GM21737 (cell line): Measurements from ENCODE around the gene FABP1.

Source experiments
- ATAC-seq: cut with Tn5 transposase; IDR thresholded peaks from one replicate; pipeline ENCODE4 v1.9.1; 2021; ENCODE audit warnings: mild to moderate bottlenecking, moderate library complexity; ENCODE audit not compliant: unreplicated experiment

The FABP1 gene

GRCh38 chr2:88139203-88139702 is 11.4 kb upstream of the FABP1 start:
- ATAC-seq = no peak

DNA sequence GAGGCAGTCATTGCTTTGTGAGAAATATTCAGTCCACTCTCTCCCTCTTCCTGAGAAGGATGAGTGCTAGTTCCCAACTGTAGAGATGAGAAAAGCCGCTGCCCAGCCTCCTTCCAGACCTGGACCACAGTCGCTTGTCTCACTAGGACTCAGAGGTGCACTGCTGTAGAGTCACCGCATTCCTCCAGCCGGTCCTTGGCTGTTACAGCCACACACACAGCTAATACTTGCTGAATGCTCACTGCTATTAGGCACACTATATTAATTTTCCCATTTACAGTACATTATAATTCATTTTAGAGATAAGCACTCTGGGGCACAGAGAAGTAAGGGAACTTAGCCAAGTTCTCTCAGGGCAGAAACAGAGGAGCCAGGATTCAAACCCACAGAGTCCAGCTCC is 10.0 kb upstream of the FABP1 start:
- ATAC-seq = no peak

DNA sequence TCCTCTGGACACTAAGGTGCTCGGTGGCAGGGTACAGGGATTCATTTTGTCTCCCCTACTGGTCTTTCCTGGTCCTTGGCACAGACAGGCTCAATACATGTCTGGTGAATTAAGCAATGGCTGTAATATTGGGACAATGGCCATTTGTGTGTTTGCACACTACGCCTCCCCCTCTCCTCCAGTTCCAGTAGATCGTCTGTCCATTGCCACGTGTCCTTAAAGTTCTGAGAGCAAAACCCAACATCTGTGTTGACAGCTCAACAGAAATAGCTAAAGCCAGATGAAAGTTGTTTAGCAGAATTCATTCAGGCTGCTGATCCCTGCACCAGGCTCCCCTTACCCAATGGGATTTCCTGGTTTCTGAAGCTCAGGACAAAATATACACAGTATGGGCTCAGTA is 9.0 kb upstream of the FABP1 start:
- no peak for ATAC-seq

- no peak for ATAC-seq
Measured at GRCh38 chr2:88133875-88134274, 6.0 kb upstream of the FABP1 start.

GRCh38 chr2:88131999-88132368 is 4.1 kb upstream of the FABP1 start:
- no peak for ATAC-seq

GRCh38 chr2:88131201-88131998 is 3.5 kb upstream of the FABP1 start:
- no peak for ATAC-seq

DNA sequence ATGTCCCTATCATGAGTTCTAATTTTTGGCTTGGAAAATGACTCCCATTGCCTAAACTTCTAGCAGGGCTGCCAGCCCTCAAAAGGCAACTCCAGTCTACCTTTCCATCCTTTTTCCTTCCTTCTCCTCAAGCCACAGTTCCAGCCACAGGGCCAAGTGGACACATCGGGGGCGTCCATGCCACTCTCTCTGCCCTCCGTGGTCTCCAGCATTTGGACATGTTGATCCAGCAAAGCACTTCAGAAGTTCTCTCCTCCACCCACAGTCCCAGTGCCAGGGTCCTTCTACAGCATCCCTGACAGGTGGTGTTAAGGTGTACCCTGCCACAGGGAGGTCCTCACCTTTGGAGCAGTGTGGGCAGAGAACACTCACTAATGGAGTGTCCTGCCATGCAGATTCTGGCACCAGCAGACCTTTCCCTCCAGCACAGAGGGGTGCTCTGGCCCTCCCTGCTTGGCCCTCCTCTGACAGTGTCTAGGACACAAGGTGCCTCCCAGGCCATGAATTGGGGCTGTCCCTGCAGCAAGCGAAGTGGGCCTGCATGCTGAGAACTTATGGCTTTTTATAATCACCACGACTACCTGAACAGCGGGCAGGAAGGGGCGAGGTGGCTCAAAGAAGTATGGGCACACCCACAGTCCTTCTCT is 1.6 kb upstream of the FABP1 start:
- no peak for ATAC-seq

DNA sequence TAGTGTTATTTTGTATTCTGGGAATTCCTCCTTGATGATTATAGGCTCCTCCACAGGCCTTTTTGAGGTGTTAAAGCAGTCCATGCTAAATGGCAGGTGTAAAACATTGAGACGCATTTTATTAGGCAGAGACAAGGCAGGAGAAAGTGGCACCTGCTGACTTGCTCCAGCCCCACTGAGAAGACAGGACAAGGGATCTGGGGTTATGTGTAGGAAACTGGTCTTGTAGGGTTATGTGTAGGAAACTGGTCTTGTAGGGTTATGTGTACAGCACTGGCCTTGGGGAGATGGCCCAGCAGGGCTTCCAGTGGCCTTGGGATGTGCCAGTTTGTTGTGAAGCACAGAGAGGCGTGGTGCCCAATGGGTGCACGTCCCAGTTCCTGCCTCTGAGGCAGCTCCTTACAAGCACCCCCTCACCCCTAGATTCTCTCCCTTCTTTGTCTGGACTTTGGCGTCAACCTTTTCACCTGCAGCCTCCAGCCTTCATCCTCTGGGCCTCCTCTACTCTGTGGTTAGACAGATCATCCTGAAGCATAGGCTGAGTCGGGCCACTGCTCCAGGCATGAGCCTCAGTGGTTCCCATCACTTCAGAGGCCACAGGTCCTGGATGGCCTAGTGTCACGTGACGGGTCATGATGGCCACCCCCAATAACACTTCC is 921 bp upstream of the FABP1 start:
- ATAC-seq = no peak

DNA sequence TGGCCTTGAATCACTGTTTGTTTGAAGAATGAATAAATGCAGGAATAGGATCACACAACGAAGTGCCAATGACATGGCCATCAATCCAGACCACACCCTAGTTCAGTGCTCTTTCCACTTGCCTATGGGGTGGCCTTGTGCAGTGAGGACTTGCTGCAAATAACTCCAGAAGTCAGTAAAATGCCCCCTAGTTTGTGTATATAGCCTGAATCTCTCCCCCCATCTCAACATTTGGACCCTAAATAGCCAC is 299 bp downstream of the FABP1 start:
- ATAC-seq = no peak

DNA sequence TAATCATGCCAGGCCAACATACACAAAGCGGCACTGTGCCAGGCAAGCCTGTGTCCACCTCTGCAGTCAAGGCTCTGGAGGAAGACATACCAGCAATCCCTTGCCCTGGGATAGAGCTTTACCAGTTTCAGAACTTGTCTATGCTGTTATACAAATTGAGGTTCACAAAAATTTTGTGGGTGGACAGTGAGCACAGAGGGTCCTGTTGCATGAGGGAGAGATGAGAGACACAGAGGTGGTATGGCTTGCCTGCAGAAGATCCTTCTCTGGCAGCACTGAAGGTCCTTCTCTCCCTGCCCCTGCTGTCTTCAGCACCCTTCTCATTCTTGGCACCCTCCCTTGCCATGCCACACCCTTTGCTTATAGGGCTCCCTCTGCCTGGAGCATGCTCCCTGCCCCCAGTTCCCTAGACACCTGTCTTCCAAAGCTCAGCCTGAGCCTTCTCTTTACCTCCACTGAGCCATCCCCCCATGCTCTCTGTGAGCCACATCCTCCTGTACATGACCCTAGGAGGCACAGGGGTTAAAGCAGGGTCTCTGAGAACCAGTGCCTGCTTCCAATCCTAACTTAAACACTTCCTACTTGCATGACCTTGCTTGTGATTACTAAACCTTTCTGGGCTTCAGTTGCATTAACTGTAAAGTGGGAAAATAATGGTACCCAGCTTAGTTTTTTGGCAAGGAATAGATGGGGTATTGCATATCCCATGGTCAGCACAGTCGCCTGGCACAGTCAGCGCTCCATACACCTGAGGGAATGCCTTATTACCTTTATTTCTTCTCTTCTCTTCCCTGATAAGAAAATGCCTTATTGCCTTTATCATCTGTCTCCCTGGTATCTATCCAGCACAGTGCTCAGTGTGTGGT is 857 bp downstream of the FABP1 start:
- no peak for ATAC-seq

DNA sequence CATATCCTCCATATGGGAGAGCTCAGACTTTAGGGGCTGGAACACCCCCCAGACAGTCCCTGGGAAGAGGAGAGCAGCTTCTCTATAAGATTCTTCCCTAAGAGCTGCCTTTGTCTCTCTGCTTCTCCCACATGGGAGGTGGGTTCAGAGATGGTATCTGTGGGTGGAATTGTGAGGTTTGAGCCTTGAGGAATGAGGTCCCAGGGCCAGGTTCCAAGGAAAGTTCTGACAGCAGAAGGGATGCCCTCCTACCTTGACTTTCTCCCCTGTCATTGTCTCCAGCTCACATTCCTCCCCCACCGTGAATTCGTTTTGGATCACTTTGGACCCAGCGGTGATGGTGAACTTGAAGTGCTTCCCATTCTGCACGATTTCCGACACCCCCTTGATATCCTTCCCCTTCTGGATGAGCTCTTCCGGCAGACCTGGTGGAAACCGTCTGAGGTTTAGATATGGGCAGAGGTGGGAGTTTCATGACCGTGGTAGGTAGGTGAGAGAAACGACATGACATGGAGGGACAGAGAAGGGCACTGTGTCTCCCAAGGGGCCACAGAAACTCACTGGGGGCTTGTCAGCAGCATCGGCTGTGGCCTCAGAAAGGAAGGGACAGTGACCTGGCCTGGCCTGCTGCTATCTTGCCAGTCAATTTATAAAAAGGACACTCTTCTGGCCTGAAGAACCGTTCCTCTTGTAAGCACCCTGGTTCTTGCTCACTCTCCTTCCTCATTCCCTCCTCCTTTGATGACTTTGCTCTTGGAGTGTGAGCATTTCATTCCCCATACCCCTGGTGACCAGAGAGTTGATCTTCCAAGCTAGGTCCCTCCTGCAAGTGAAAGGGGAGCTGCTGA is 1.7 kb downstream of the FABP1 start:
- no peak for ATAC-seq

- no peak for ATAC-seq
Measured at GRCh38 chr2:88125344-88125923, 2.4 kb downstream of the FABP1 start.

- no peak for ATAC-seq
Measured at GRCh38 chr2:88123975-88124917, 3.6 kb downstream of the FABP1 start.

DNA sequence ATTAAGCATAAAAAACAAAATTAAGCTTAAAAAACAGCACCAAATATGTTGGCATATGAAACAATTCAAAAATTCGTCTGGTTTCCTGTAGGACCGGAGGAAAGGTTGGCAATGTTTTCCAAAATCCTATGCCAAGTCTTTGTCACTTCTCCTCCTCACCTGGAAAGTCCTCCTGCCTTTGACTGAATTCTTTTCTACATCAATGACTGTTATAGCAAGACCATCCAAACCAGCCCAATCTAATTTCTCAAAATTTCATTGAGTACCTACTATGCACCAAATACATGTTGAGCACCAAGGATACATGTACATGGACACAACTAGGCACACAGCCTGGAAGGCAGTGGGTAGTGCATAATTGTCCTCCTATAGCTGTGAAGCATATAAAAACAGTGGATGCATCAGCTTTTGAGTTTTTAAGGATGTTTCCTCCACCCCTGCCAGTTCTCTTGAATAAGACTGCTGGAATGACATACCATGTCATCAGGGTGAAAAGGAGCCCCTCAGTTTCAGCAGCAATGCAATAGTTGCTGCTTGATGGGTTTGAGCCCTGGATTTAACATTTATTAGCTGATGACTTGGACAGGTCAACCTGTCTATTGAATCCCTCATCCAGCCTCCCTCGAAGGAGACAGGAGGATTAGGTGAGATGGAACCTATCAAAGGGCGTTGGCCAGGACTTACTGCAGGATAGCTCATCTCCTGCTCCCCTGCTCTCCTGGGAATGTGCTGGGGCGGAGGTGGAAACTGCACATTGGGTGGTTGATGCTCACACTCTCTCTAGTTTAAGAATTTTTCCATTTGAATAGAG is 4.5 kb downstream of the FABP1 start:
- no peak for ATAC-seq

GRCh38 chr2:88122141-88122884 is 5.5 kb downstream of the FABP1 start:
- ATAC-seq = no peak

- ATAC-seq = no peak
Measured at GRCh38 chr2:88121678-88122077, 6.2 kb downstream of the FABP1 start.

- no peak for ATAC-seq
Measured at GRCh38 chr2:88117973-88118372, 9.9 kb downstream of the FABP1 start.
